Measurements from ENCODE around the gene ARHGAP32.

The ARHGAP32 gene

DNA sequence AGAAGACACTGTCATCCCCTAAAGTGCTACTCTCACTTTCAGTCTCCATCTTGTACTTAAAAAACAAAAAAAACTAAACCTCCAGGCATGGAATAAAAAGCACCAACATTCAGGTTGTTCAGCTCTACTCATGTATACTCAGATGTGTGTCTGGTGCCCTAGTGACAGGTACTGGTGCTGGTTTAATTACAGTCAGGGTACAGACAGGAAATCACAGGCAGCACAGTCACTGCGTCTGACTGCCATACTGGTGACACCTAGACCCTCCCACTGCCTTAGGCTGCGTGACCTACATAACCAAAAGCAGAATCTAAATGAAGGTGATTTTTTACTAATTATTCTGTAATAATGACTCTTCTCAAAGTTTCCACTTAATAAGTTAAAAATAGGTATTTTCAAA is at the start of gene ARHGAP32:
Gene ARHGAP32, minus strand, starts transcription at position 176 of the 400 bp plus-strand sequence. Its CDS starts 127 bp downstream, at position 49.
- peak in 1 of 2 donors; percentile 3 for DNase-seq (ENCODE audit: low read depth in 2 of 2)

DNA sequence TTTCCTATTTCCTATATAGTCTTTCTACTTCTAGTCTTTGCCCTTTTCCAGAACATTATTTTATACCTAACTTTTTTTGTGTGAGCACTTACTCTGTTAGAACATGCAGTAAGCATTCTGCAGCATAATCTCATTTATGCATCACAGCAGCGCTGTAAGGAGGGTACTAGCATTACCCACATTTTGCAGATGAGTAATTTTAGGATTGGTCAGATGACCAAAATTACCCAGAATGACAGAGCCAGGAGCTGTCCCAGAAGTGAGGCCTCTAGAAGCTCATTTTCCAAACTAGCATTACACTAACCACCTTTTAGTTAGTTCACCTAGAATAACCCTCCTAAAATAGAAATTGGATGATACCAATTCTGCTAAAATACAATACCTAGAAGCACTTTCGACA is 47.1 kb upstream of the ARHGAP32 start:
- DNase-seq (ENCODE audit: low read depth in 2 of 2) = no peak

DNA sequence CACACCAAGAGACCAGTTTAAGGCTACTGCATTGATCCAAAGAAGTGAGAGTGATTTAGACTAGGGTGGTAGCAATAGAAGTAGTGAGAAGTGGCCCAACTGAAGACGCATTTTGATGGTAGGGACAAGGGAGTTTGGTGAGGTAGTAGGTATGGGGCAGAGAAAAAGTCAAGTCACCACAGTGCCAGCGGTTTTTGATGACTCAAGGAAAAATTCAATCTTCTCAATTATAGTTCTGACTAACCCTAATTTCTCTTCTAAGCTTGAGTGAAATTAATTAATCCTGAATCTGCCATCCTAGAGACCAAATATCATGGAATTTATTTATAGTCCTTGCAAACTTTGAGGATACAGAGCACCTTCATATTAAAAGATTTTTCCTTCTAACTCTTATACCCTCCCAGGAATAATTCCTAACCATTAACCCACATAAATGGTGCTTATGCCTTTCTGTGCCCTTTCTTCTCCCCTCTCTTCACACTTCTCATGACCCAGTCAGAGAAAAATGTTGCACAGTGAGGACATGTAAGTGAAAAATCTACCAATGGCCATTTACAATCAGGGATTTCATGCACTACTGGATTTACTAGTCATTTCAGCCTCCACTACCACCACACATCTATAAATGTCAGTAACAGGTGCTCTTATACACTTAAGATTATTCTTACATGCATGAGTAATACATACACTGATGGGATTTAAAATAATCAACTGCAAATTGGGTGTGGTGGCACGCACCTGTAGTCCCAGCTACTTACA is 45.9 kb upstream of the ARHGAP32 start:
- no peak for DNase-seq (ENCODE audit: low read depth in 2 of 2)

DNA sequence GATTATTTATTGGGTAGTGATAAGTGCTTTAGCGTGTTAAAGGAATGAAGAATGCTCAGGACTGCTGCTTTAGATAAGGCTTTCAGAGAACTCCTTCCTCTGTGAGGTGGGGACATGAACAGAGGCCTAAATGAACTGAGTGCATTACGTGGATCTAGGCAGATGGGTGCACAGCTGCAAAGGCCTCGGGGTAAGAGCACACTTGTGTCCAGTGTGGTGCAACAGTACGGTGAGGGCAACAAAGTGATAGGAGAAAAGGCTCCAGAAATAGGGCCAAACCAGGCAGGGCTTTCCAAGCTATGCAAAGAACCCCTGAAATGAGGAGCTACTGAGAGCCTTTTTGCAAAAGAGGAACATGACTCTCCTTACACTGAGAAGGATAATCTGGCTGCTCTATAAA is 45.3 kb upstream of the ARHGAP32 start:
- no peak for DNase-seq (ENCODE audit: low read depth in 2 of 2)

DNA sequence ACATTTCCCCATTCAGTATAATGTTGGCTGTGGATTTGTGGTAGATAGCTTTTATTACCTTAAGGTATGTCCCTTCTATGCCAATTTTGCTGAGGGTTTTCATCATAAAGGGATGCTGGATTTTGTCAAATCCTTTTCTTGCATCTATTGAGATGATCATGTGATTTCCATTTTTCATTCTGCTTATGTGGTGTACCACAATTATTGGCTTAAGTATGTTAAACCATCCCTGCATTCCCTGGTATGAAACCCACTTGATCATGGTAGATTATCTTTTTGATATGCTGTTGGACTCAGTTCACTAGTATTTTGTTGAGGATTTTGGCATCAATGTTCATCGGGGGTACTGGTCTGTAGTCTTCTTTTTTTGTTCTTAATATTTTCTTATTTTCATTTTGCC is 44.7 kb upstream of the ARHGAP32 start:
- no peak for DNase-seq (ENCODE audit: low read depth in 2 of 2)

DNA sequence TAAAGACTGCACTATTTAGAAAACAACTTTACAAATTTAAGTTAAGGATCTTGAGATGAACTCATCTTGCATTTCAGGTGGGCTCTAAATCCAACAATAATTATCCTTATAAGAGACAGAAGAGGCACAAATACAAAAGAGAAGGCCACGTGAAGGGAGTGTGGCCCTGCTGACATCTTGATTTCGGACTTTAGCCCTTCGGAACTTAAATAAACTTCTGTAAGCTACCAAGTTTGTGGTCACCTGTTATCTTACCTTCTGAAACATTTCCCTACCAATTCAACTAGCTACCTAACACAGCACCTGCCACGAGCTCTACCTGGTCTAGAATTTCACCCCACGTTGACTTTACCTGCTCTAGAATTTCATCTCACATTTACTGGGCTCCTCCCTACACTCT is 42.9 kb upstream of the ARHGAP32 start:
- DNase-seq (ENCODE audit: low read depth in 2 of 2) = no peak

DNA sequence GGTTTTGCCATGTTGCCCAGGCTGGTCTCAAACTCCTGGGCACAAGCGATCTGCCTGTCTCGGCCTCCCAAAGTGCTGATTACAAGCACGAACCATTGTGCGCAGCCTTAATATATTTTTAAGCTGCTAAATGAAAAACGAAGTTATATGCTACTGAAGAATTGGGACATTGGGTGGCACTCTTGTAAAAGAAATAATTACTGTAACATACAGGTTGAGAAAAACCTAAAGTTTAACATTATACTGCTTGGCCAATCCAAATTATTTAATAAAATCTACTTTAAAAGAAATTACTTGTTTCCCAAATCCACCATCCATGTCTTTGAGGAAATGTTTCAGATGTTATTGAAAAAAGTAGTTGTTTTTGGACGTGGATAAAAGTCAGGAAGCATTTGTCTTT is 37.9 kb upstream of the ARHGAP32 start:
- no peak for DNase-seq (ENCODE audit: low read depth in 2 of 2)

DNA sequence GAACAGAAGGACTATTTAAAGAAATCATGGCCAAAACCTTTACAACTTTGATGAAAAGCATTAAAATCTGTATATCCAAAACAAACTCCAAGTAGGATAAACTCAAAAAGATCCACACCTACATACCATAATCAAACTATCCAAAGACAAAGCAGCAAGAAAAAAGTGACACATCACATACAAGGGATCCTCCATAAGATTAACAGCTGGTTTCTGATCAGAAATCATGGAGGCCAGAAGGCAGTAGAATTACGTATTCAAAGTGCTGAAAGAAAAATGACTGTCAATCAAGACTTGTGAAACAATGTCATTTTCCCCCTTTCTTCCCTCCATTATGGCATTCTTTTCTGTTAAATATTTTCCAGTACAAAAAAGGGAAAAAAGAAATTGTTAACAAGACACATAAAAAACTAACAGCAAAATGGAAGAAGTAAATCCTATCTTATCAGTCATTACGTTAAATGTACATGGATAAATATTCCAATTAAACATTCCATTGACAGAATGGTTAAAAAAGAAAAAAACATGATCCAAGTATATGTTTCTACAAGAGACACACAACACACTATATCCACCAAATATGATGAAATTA is 34.2 kb upstream of the ARHGAP32 start:
- no peak for DNase-seq (ENCODE audit: low read depth in 2 of 2)

DNA sequence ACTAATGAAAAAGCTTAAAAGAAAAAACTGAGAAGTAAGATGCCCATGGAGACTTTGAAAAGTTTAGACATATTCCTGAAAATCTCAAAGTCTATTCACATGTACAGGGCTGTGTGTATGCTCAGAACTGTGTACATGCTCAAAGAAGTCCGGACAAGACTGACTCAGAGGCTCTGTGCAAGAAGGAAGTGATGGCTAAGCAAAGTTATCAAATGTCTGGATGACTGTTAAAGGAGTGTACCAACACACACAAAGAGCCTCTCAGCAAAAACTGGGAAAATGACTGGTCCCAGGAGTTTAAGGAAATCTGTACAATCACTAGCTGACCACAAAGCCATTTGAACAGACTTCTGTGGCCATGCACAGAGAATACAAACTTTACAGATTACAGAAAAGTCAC is 33.1 kb upstream of the ARHGAP32 start:
- DNase-seq (ENCODE audit: low read depth in 2 of 2) = no peak

DNA sequence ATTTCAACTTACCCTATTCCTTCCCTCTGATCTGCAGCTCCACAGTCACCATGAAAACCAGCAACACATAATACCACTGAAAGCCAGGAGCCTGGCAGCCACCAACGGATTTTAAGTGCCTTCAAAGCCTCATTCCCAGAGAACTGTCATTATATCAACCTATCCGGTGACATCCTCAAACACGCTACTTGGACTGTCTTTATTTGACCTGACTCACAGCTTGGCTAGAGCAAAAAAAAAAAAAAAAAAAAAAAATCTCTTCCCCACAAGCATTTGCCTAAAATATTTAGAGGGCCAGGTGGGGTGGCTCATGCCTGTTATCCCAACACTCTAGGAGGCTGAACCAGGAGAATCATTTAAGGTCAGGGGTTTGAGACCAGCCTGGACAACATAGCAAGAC is 32.4 kb upstream of the ARHGAP32 start:
- no peak for DNase-seq (ENCODE audit: low read depth in 2 of 2)

DNA sequence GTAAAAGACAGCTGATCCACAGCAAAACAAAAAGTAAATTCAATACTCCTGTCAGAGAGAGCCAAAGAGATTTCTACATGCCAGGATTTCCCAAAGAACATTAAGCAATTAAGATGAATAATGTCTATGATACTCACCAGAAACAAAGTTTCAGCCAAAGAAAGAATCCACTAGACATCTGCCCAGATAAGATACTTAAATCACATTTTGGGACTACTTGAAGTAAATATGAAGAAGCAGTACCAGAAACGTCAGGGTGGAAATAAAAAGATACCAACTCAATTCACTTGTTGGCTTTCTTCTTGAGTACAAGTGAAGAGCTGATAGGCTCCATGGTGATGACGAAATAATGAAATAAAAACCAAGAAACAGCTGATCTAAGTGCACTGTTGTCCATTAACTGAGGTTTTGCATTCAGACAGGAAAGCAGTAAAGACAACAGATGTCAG is 31.6 kb upstream of the ARHGAP32 start:
- no peak for DNase-seq (ENCODE audit: low read depth in 2 of 2)

DNA sequence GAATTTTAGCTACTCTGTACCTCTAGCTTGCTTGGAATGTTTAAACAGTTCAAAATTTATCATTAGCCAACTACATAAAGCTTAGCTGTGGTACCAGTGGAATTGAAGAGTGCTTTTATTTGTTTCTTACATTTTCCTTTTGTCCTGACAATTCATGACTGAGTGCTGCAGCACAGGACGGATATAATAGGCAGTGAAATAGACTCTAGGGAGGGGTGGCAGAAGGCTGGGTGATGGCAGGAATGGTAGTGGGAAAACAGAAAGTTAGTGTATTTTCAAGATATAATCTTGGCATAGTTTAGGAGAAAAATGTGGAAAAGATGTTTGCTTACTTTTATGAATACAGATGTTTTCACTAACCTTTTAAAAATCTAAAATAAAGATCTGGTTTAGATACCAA is 31.1 kb upstream of the ARHGAP32 start:
- no peak for DNase-seq (ENCODE audit: low read depth in 2 of 2)

DNA sequence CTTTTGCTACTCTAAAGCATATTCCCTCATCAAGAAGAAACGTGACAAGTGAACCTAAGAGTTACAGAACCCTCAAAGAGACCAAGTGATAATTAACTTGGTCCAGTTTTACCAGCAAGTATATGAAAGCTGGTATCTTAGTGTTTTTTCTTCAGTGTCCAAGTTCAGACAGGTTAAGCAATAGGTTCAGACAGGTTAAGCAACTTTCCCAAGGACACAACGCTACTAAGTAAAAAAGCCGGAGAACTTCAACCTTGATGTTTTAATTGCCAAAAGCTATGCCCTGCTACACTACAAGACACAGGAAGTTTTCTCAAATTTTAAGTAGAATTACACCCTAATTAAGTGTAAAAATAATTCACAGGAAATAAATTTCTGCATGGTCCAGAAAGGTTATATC is 30.0 kb upstream of the ARHGAP32 start:
- no peak for DNase-seq (ENCODE audit: low read depth in 2 of 2)

DNA sequence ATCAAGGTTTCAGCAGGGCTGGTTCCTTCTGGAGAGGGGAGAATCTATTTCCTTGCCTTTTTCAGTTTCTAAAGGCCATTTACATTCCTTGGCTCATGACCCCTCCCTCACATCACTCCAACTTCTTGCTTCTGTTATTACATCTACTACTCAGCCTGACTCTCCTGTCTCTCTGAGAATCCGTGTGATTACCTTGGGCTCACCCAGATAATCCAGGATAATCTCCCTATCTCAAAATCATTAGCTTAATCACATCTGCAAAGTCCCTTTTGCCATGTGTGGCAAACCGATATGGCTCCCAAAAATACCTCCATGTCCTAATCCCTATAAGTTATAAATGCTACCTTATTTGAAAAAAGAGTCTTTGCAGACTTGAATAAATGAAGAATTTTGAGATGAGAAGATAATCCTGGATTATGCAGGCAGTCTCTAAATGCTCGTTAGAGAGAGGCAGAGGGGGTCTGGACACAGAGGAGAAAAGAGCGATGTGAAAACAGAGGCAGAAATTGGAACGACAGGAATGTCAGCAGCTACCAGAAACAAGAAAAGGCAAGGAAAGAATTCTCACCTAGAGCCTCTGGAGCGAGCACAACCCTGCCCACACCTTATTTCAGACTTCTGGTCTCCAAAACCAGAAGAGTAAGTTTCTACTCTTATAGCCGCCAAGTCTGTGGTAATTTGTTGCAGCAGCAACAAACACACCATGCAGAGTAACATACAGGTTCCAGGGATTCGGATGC is 23.6 kb upstream of the ARHGAP32 start:
- DNase-seq (ENCODE audit: low read depth in 2 of 2) = no peak

DNA sequence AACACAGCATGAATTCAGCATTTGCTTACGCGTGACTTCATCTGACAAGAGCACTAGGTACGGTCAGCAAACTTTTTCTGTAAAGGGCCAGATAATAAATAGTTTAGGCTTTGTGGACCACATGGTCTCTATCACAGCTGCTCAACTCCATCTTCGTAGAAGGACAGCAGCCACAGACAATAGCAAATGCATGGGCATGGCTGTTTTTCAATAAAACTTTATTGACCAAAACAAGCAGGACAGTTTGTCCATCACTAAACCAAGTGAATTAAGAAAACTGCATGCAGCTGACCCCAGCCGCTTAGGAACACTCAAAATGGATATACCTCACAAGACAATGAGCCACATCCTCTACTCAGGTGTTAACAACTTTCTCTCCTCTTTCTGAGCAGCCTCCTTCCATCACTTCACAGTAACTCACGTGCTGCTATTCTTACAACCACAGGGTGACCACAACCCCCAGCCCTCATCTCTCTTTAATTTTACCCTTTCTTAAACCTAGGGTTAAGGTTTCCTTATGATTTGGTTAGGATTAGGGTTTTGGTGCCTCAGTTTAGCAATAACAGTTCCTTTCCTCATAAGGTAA is 22.7 kb upstream of the ARHGAP32 start:
- DNase-seq (ENCODE audit: low read depth in 2 of 2) = no peak

DNA sequence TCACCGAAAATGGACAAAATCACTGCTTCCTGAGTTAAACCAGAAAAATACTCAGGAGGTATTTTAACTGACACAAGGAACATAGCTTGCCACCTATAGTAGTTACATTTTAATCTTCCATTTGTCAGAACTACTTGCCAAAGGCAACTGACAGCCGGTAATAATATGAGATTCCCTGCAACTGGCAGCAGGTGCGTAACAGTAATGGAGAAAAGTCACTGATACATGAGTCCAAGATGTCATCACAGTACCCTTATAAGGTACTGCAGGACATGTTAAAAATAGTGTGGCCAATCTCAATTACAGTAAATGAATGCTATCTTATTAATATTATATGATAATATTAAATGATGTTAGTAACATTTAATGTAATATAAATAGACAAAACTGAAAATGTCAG is 21.1 kb upstream of the ARHGAP32 start:
- no peak for DNase-seq (ENCODE audit: low read depth in 2 of 2)

DNA sequence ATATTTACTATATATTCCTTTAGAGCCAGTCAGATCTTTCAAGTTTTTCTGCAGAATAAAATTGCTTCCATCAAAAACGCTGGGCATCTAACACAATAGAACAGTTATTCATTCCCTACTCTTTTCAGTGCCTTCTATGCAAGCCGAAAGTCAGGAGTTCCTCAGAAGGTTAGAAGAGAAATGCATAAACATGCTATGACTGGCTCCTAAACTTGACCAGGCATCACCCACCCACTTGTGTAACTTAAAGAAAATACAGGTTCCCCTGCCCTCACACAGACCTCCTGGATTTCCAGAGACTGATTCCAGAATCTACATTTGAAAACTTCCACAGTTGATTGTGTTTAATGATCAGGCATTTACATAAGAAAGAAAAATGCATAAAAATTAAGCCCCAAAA is 19.3 kb upstream of the ARHGAP32 start:
- no peak for DNase-seq (ENCODE audit: low read depth in 2 of 2)

DNA sequence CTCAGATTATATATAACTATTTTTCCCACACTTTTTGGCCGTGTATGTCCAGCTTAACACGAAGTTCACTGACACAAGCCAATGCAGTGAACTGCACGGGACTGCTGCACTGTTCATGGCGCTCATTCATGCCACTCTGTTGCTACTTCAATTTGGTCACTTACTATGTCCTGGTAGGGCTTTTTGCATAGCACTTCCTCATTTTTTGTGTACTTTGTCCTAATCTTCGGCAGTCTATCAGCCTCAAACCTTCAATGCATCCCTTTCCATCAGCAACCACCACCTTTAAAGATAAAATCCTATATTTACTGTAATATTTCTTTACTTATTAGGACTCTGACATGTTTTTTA is 18.7 kb upstream of the ARHGAP32 start:
- no peak for DNase-seq (ENCODE audit: low read depth in 2 of 2)

DNA sequence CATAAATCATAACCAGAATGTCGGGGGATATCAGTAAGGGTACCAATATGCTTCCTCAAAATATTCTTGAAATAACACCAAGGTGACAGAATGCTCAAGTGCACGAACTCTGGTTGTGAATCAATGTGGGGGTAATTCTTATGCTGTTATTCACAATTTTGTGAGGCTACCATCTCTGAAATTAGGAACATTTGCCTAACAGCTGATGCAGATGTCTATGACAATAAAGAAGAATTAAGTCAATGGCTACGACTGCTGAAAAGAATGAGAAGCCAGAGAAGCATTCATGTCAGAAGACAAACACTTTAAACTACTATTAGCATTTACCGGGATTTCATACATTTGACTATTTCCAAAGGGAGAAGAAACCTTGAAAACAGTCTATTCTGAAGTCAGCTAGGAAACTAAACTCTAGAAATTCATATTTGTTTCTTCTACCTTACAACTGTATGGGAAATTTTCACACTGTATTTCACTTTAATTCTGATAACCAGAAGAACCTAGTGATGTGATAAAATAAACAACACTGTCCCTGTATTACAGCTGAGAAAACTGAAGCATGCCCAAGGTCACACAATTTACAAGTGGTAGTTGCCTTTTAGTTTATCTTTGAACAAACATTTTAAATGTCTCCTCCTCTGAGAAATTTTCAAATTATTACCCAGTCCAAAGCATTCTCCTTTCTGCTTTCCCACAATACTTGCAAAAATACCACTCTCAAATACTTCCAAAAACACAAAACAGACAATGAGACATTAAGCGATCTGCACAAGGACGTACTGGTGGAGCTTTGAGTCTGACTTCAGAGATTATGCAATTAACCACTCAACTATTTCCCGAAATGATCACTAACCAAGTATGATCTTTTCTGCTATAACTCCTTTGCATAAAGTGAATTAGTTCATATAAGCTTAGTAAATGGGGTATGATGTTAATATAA is 18.0 kb upstream of the ARHGAP32 start:
- no peak for DNase-seq (ENCODE audit: low read depth in 2 of 2)

DNA sequence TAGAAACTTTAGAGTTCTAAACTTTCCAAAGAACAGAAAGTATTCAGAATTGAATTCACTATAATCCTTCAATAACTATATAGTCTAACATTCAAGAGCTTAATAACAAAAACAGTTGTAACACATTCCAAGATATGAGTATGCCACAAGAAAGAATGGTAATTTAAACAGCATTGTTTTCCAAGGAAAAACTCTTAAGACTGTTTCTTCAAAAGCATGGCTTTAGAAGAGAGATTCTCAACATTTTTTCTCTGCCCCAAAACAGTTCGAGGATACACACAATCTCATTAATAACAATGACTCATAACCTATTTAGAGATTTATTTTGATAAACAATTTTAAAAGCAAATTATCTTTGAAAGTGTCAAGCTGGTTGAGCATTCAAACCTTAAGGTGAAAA is 16.7 kb upstream of the ARHGAP32 start:
- no peak for DNase-seq (ENCODE audit: low read depth in 2 of 2)

DNA sequence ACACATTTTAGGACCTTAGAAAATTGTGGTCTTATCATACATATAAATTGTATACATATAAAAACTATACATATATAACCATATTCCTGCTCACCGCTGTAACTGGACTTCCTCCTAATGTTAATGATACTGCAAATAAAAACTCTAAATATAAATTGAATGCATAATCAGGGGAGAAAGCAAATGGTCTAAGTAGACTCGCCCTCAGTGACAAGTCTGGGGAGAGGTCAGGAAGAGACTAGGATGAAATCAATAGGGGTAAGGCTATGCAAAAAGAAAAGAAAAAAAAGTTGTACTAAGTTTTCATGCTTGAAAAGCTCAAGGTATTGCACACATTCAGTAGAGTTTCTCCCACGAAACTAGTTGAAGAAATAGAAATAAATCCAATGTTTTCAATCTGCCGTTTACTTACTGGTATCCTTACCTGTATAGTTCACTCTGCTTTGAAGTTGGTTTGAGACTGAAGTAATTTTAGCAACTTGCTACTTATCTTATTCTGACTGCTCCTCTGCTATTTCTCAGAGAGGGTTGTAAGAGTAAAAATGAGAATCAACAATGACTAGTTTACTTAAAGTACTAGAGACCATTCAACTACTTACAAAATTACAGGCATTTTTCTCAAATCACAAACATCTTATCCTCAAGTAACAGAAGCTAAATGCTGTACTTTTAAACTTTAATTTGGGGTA is 12.2 kb upstream of the ARHGAP32 start:
- DNase-seq (ENCODE audit: low read depth in 2 of 2) = no peak

Measured in stimulated activated CD4-positive, alpha-beta T cell treated with anti-CD3 and anti-CD28 coated beads, Interleukin-15, amount 100 ng/mL, for 48 hours (primary cell).